ENCODE results near the gene DSG4. TPM values are rescaled to one million over a fixed set of nuclear protein-coding genes. Genes with fewer than 3 reads are reported as not detected.
A peak's percentile ranks its signal among the peaks of the same experiment; 100 is the strongest.

The DSG4 gene
- total and polyA plus RNA-seq, 3 donors from 2014 or later, result 0.08 to 0.83 (median 0.31) TPM

DNA sequence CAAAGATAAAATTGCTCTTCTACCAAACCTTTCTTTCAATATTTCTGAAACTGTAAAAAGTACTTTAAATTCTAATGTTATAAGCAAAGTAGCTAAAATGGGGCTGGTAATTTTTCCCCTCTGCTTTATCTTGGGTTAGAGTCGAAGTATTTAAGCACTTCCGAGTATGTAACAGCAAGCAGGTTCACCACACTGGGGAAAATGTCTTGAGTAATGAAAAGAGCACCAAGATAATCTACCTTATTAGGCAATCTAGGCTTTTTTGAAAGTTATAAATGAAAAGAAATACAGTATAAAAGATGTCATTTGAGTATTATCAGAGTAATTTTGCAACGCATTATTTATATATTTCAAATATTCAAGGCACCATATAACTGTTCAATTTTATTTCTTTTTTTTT is 70.3 kb downstream of the DSG4 start:
- WGBS, 2 donors, result 60 to 78% methylated on average over 3 of the region's 3 CpGs
- H3K4me1 ChIP-seq, result no peaks in the 10 kb centered on the region
- no peak overlapping the region for H3K27ac ChIP-seq
- TF ChIP-seq POLR2A (IDR thresholded peaks at IDR 0.05), result no peak
- TF ChIP-seq, protein P1, sequence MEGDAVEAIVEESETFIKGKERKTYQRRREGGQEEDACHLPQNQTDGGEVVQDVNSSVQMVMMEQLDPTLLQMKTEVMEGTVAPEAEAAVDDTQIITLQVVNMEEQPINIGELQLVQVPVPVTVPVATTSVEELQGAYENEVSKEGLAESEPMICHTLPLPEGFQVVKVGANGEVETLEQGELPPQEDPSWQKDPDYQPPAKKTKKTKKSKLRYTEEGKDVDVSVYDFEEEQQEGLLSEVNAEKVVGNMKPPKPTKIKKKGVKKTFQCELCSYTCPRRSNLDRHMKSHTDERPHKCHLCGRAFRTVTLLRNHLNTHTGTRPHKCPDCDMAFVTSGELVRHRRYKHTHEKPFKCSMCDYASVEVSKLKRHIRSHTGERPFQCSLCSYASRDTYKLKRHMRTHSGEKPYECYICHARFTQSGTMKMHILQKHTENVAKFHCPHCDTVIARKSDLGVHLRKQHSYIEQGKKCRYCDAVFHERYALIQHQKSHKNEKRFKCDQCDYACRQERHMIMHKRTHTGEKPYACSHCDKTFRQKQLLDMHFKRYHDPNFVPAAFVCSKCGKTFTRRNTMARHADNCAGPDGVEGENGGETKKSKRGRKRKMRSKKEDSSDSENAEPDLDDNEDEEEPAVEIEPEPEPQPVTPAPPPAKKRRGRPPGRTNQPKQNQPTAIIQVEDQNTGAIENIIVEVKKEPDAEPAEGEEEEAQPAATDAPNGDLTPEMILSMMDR (IDR thresholded peaks at IDR 0.05), result no peak
- no peaks in the 10 kb centered on the region for H3K27me3 ChIP-seq
- no peak for DNase-seq
- intact Hi-C loops (cut with DNase I; ENCODE audit: low total_unique reads), result no loop called here
- H3K9me3 ChIP-seq, result no peaks in the 10 kb centered on the region
- H3K4me3 ChIP-seq, result peak overlapping the region; percentile 21 to 38
- no peaks in the 10 kb centered on the region for H3K36me3 ChIP-seq (ENCODE audit: low read depth, missing control alignments)

- intact Hi-C loops (cut with DNase I; ENCODE audit: low total_unique reads), result no loop called here
- Histone ChIP-seq H3K27ac (no peak within 1 kb of the TSS), H3K36me3 (ENCODE audit: low read depth, missing control alignments) (no peaks in the 10 kb centered on the region), H3K4me3 (peak within 1 kb of the TSS; percentile 21 to 38), H3K27me3 (no peaks in the 10 kb centered on the region), H3K4me1 (no peaks in the 10 kb centered on the region), H3K9me3 (no peaks in the 10 kb centered on the region)
- DNase-seq, result no peak
- WGBS, 2 donors, result 34 to 36% methylated on average over 9 of the region's 9 CpGs
- no peak for TF ChIP-seq POLR2A (IDR thresholded peaks at IDR 0.05)
- TF ChIP-seq, protein P1 (IDR thresholded peaks at IDR 0.05), result no peak
Observed at GRCh38 chr18:31447530-31448191, 71.1 kb downstream of the DSG4 start, which contains the start of gene DSG3. Gene DSG3 (plus strand): TSS chr18:31447741. CDS start chr18:31447878, 137 bp downstream.

DNA sequence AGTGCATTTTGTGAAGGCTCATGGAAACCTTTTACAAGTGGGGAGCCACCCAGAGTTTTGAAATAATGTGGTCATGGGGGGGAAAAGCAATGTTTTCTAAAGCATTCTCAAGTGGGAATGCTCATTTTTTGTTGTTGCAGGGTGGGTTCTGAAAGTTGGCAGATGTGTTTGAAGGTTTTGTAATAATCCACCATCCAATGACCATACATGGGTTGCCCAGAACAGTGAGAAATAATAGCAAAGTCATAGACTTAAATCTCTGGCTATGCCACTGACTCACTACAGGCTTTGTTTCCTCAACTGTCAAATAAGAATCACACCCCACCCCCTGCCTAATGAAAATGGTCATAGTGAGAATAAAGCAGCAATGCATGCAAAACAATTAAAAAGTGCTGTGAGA is 73.8 kb downstream of the DSG4 start:
- H3K4me3 ChIP-seq, result no peak overlapping the region
- H3K27me3 ChIP-seq, result no peaks in the 10 kb centered on the region
- no peak overlapping the region for H3K27ac ChIP-seq
- no peaks in the 10 kb centered on the region for H3K9me3 ChIP-seq
- no peaks in the 10 kb centered on the region for H3K4me1 ChIP-seq
- no peak for DNase-seq
- intact Hi-C loops (cut with DNase I; ENCODE audit: low total_unique reads), result no loop called here
- H3K36me3 ChIP-seq (ENCODE audit: low read depth, missing control alignments), result no peaks in the 10 kb centered on the region
- TF ChIP-seq, protein P1 (IDR thresholded peaks at IDR 0.05), result no peak
- no peak for TF ChIP-seq POLR2A (IDR thresholded peaks at IDR 0.05)

GRCh38 chr18:31451625-31452024 is 75.0 kb downstream of the DSG4 start:
- no peaks in the 10 kb centered on the region for H3K4me1 ChIP-seq
- no peak for DNase-seq
- intact Hi-C loops (cut with DNase I; ENCODE audit: low total_unique reads), result no loop called here
- H3K27ac ChIP-seq, result no peak overlapping the region
- H3K9me3 ChIP-seq, result no peaks in the 10 kb centered on the region
- H3K4me3 ChIP-seq, result no peak overlapping the region
- 81 to 91% methylated on average over 1 of the region's 1 CpG for WGBS, 2 donors
- H3K27me3 ChIP-seq, result no peaks in the 10 kb centered on the region
- no peak for TF ChIP-seq POLR2A (IDR thresholded peaks at IDR 0.05)
- TF ChIP-seq, protein P1 (IDR thresholded peaks at IDR 0.05), result no peak
- H3K36me3 ChIP-seq (ENCODE audit: low read depth, missing control alignments), result no peaks in the 10 kb centered on the region

Data from testis (tissue), 3 donors.